NCI-H446 (cell line): ENCODE measurements around the gene MAGEA8.
"Not testable (repeated sequence)": the region's sequence is repeated elsewhere in the genome, so short reads cannot be mapped to it uniquely, and the experiment has no call there.

Experiments
- DNase-seq, 2 experiments: peaks; one replicate each; lab custom pipeline; 2025; lab: John Stamatoyannopoulos, UW

MAGEA8 gene

DNA sequence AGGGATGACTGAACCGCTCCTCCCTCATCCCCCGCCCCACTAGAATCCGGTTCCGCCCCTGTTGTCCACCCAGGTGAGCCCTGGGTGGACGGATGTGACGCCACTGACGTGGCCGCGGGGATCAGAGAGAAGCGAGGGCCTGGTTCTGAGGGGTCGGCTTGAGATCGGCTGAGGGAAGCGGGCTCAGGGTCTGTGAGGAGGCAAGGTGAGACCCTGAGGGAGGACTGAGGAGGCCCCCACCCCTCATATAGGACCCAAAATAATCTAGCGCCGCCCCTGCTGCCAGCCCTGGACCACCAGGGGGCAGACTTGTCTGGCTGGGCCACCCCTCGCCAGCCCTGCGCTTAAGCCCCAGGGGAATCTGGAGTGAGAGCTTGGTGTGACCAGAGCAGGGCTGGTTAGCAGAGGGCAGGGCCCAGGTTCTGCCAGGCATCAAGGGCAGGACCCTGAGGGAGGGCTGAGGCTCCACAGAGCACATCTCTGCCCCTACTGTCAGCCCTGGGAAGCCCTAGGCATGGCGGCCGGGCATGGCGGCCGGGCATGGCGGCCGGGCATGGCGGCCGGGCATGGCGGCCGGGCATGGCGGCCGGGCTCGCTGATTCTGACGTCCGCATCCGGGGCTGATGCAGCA is at the start of gene MAGEA8:
Gene MAGEA8, plus strand, starts transcription at position 103 of the 631 bp plus-strand sequence. CDS start 3,090 bp downstream, outside the sequence.
- no peak for DNase-seq

GRCh38 chrX:149831473-149831872 is 49.5 kb upstream of the MAGEA8 start:
- no peak for DNase-seq

- DNase-seq: not testable (repeated sequence)
These were observed 44.3 kb upstream of the MAGEA8 start for GRCh38 chrX:149836728-149837127.

DNA sequence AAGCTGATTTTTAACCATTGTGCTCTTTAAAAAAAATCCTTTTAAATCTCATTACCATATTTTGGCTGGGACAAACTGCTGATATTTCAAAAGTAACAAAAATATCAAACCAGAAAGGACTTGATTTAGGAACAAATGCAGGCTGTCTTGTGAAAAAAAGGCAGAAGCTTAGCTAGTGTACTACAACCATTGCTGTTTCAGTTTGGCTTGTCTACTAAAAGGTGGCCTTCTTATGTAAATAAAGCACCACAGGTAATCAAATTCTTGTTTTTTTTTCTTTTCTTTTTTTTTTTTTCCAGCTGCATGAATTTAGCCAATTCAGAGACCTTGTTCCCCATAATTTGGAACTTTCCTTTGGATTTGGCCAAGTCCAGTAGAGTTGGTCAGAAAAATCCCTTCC is 43.8 kb upstream of the MAGEA8 start:
- no peak for DNase-seq

GRCh38 chrX:149837639-149838038 is 43.3 kb upstream of the MAGEA8 start:
- no peak for DNase-seq

- DNase-seq: no peak
These were observed 39.1 kb upstream of the MAGEA8 start for GRCh38 chrX:149841929-149842328.

DNA sequence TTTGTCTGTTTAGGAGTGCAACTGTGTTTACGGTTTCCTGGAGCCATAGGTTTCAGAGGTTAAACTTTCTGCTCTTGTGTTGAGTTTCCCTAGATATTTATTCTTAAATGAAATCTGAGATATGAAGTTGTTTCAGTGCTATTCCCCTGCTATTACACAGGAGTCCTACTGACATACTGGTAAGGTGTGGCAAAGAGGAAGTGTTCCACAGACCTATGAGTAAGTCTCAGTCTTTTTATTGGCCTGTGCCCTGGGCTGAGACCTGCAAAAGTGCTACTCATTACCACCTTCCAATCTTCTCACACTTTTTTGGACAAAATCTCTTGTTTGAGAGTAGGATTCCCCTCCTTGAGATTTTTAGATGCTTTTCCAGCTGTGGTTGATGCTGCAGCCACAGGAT is 35.6 kb upstream of the MAGEA8 start:
- DNase-seq: no peak

- no peak for DNase-seq
These were observed 34.2 kb upstream of the MAGEA8 start for GRCh38 chrX:149846789-149847188.

DNA sequence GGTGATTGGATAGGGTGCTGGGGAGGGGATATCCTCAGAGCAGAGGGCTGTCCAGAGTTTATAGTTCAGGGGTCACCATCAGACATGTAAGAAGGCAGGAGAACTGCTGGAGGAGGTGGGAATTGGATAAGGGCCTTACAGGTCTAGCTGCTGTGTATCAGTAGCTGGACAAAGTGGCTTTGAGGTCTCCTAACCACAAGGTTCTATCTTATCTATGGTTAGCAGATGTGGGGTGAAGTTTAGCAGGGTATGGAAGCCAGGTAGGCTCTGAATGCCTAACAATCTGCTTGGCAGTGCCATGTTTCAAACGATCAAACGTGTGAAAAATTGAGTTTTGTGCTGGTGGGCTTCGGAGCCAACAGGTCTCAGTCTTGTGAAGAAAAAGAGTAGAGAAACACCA is 32.1 kb upstream of the MAGEA8 start:
- no peak for DNase-seq

- DNase-seq: no peak
These were observed 31.2 kb upstream of the MAGEA8 start for GRCh38 chrX:149849787-149850186.

- DNase-seq: no peak
These were observed 29.1 kb upstream of the MAGEA8 start for GRCh38 chrX:149851864-149852263.

- DNase-seq: no peak
These were observed 27.1 kb upstream of the MAGEA8 start for GRCh38 chrX:149853925-149854324.

DNA sequence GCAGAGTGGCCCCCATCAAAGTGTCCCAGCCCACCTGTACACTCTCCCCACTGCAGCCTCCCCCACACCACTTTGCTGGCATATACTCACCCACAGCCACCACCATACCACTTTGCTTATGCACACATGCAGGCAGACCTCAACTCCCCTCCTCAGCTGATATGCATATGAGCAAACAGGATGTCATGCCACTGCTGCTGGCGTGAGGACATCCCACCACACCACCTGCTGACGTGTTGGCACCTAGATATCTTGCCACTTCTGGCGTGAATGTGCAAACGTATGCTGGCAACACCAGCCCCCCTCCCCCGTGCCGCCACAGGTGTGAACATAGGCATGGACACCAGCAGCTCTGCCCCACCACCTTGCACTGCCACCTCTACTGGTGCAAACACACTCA is 22.4 kb upstream of the MAGEA8 start:
- no peak for DNase-seq

DNA sequence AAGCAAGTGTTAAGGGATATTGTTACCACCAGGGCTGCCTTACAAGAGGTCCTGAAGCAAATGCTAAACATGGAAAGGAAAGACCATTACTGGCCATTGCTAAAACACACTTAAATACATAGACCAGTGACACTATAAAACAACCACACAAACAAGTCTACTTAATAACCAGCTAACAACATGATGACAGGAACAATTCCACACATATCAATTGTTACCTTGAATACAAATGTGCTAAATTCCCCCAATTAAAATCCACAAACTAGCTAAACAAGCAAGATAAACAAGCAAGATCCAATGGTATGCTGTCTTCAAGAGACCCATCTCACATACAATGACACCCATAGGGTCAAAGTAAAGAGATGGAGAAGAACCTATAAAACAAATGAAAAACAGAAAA is 20.5 kb upstream of the MAGEA8 start:
- no peak for DNase-seq

GRCh38 chrX:149865390-149865789 is 15.6 kb upstream of the MAGEA8 start:
- DNase-seq: no peak

GRCh38 chrX:149867488-149867887 is 13.5 kb upstream of the MAGEA8 start:
- no peak for DNase-seq

- no peak for DNase-seq
These were observed 10.1 kb upstream of the MAGEA8 start for GRCh38 chrX:149870840-149871239.

GRCh38 chrX:149871433-149871832 is 9.6 kb upstream of the MAGEA8 start:
- DNase-seq: no peak

GRCh38 chrX:149871940-149872339 is 9.0 kb upstream of the MAGEA8 start:
- no peak for DNase-seq

DNA sequence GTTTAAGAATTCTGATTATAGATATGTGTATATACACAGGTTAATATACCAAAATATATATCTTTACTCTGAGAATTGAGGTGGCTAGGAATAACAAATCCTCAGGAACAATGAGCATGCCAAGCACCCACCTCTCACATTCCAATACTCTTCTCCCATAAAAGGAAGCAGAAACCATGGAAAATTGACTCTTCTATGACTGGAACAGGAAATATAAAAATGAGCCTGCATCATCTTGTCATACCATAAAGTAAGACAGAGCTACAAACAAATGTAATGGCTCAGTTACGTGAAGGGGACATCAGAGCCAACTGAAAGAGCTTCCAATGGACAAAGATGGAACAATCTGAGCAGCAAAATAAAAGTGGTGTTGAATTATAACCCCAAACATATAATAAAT is 3.8 kb upstream of the MAGEA8 start:
- DNase-seq: no peak

- DNase-seq: no peak
These were observed 3.3 kb upstream of the MAGEA8 start for GRCh38 chrX:149877636-149878035.

- DNase-seq: not testable (repeated sequence)
These were observed 9.8 kb downstream of the MAGEA8 start for GRCh38 chrX:149890828-149891227.

DNA sequence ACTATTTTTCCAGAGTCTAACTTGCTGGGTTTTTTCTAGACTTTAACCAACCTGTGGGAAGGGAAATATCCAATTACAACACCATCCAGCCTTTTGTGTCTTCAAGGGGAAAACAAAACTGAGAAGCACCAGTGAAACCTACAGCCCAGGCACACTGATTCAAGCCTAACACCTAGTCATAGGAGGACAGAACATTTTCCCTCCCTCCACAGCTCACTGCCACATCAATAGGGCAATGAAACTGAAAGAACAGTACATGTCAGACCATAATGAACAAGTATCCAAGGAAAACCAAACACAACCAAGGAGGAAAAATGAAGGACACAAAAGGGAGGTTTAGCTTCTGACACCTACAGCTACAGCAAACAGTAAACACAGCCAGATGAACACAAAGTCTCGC is 17.6 kb downstream of the MAGEA8 start:
- DNase-seq: no peak
